HepG2 (cell line): Measurements from ENCODE around the gene SMNDC1. TPM values are rescaled to one million over a fixed set of nuclear protein-coding genes. Genes with fewer than 3 reads are reported as not detected.

Experiments used
- ATF3 ChIP-seq: sonication (generic); formaldehyde crosslinking; IDR thresholded peaks from 2 replicates; pipeline ENCODE4 v1.4.0; 2020; ENCODE audit warnings: missing genetic modification reagents
- DZIP1 ChIP-seq: sonication (generic); formaldehyde crosslinking; IDR thresholded peaks from 2 replicates; pipeline ENCODE4 v1.5.0; 2020; ENCODE audit warnings: mild to moderate bottlenecking, missing genetic modification reagents
- E2F5 ChIP-seq: sonication (generic); formaldehyde crosslinking; conservative IDR thresholded peaks from 2 replicates; pipeline ENCODE4 v1.4.0; 2020; ENCODE audit warnings: missing genetic modification reagents
- EEA1 ChIP-seq: sonication (generic); formaldehyde crosslinking; IDR thresholded peaks from 2 replicates; pipeline ENCODE4 v1.5.1; 2020; ENCODE audit warnings: mild to moderate bottlenecking, missing genetic modification reagents, borderline replicate concordance
- SKIL ChIP-seq: sonication (generic); formaldehyde crosslinking; IDR thresholded peaks from 2 replicates; pipeline ENCODE4 v1.8.0; 2022; ENCODE audit warnings: missing genetic modification reagents, mild to moderate bottlenecking, moderate library complexity, borderline replicate concordance
- ZHX2 ChIP-seq, 2 experiments: sonication (generic) in 1 of 2; formaldehyde crosslinking in 1 of 2; IDR thresholded peaks; 2 replicates each; pipeline versions ENCODE4 v1.6.1 to v1.9.0; 2014 to 2022; ENCODE audit warnings: antibody characterized with exemption in 1 of 2, borderline replicate concordance in 1 of 2, inconsistent platforms in 1 of 2, low read depth in 1 of 2, missing genetic modification reagents in 1 of 2
- ZKSCAN8 ChIP-seq: IDR thresholded peaks from 2 replicates; pipeline ENCODE4 v1.6.1; 2016; ENCODE audit warnings: borderline replicate concordance, missing genetic modification reagents, missing compliant biosample characterization
- ZNF383 ChIP-seq: sonication (generic); formaldehyde crosslinking; IDR thresholded peaks from 2 replicates; pipeline ENCODE4 v1.4.0; 2020; ENCODE audit warnings: missing genetic modification reagents, mild to moderate bottlenecking, borderline replicate concordance
- ZNF44 ChIP-seq: sonication (generic); formaldehyde crosslinking; IDR thresholded peaks from 2 replicates; pipeline ENCODE4 v1.5.1; 2020; ENCODE audit warnings: mild to moderate bottlenecking, missing genetic modification reagents
- ZNF503 ChIP-seq: sonication (generic); formaldehyde crosslinking; IDR thresholded peaks from 2 replicates; pipeline ENCODE4 v1.4.0; 2020; ENCODE audit warnings: missing genetic modification reagents
- polyA plus RNA-seq, 8 experiments: library from polyadenylated mRNA; depleted of rRNA in 3 of 8; stranded (reverse) in 7 of 8; unstranded in 1 of 8; fragments of >200 nt; fragmentation: Illumina TruSeq in 4 of 8; extraction: Trizol in 4 of 8; gene quantifications; 2 replicates each; pipeline versions ENCODE4 v1.2.1 to v1.2.3, GENCODE V29; 2011 to 2016; ENCODE audit warnings: low read depth in 4 of 8, missing spikeins in 1 of 8, mixed read lengths in 1 of 8; ENCODE audit not compliant: insufficient read depth in 1 of 8
- total RNA-seq, 5 experiments: library from RNA; depleted of rRNA; stranded (reverse); fragments of >200 nt; fragmentation: Illumina TruSeq; extraction: Trizol; gene quantifications; 2 replicates each; pipeline ENCODE4 v1.2.3, GENCODE V29; 2016; ENCODE audit warnings: low read depth in 1 of 5

The SMNDC1 gene
- total and polyA plus RNA-seq, 2 of the 13 experiments (the other 11 are each of a cell fraction or from before 2014, with no cell fraction given) = 7.8 to 8.9 TPM

GRCh38 chr10:110269374-110270318, 35.1 kb downstream of the SMNDC1 start (continued):
- TF ChIP-seq ZNF503 (no peak), ZNF383 (CRISPR knock-in tag) (no peak), SKIL (CRISPR knock-in tag) (no peak), E2F5 (CRISPR knock-in tag) (no peak), ZKSCAN8 (CRISPR knock-in tag) (no peak), EEA1 (no peak), ZHX2 (IDR thresholded peaks at IDR 0.05; ENCODE audit: low read depth) (0 out of 2 replicates have a peak, but pooled peaks have one; percentile 39), ZHX2 (CRISPR knock-in tag; IDR thresholded peaks at IDR 0.05; ENCODE audit: borderline replicate concordance) (no peak), DZIP1 (no peak), ZNF44 (CRISPR knock-in tag) (no peak), ATF3 (CRISPR knock-in tag) (no peak)
